ENCODE data around the gene KCNJ15.

Gene KCNJ15

DNA sequence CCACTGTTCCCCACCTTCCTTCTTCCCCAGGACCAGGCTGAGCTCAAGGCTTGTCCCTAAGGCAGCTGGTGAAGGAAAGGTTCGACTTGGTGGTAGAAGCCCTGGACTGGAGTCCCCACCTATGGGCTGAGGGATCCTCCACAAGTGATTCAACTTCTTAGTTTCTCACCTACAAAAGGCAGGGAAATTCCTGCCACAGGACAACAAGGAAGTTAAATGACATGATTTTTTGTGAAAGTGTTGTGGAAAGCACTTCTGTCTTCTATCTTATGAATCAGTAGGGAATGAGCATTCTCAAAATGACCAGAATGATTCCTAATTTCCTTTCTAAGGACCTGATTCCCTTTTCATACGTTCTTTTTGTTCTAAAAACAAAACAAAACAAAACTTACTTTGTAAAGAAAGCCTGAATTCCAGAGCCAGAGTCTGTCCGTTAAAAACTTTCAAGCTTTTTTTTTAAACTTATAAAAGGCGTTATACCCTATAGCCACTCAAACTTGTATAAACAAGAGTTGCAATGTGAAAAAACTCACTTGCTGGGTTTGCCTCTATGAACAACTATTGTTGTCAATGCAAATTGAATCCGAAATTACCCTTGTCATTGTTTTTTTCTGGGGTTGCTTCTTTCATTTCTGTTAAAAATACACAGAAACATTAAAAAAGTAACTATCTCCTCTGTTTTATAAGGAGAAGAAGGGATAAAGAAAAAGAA, 12.2 kb downstream of the KCNJ15 start:
- no peak for DNase-seq

DNA sequence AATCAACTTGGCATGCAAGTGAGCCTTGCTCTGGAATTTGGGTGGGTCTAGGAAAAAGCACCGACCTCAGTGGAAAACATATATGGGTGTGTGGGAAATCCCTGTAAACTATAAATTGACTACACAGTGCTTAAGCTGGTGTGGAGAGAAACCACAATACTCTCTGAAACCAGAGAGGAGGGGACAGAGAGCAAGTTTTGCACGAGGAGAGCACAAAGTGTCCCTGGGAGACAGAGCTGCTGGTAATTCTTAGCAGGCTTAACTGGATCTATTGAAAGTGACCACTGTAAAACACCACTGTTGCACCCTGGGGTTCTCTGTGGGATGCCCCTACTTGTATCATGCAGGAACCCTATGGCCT, 12.8 kb downstream of the KCNJ15 start:
- no peak for DNase-seq

DNA sequence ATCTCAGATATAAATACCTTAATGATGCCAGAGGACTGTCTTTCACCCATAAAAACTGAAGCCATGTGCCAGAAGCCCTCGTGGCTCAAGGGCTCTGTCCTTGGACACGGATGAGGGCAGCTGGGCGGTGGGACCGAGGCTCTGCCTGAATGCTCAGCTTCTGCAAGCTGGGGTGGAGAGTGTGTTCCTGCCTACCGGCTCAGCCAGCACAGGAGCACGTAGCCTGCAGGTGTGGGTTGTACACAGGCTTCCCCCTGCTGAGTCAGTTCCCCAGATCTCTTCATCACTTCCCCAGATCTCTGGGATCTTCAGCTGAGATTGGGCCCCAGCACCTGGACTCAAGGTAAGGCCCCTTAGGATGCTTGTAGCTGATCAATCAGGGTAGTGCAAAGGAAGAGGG, 15.4 kb downstream of the KCNJ15 start:
- no peak for DNase-seq

DNA sequence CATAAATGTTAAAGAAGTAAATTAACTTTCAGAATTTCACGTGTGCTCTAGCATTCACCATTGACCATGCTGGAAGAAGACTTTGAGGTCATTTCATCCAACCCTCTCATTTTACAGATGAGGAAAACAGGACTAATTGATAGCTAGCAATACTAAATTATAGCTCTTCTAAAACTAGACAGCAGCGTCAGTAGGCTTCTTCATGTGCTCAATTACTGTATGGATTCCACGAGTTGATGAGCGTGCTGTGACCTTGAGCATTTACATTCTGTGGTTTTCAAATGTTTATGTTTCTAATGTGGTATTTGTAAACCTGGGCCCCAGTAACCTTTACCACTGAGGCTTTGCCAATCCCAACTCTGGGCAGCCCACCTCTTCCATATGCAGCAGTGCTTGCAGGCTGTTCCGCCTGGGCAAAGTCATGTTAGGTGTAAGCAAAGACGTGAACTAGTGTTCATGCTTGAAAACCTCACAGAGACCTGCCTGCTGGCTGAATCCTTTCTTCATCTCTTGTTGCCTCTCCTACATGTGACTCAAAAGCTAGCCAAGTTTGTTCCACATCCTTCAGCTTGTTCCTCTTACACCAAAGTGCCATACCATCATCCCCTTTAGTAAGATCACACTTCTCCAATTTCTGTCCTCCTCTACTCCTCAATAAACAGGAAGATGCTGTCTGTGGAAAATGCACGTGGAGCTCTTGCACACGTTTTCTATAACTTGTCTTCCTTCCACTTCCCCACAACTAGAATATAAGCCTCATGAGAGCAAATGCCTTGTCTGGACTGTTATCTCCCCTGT, 17.2 kb downstream of the KCNJ15 start:
- no peak for DNase-seq

DNA sequence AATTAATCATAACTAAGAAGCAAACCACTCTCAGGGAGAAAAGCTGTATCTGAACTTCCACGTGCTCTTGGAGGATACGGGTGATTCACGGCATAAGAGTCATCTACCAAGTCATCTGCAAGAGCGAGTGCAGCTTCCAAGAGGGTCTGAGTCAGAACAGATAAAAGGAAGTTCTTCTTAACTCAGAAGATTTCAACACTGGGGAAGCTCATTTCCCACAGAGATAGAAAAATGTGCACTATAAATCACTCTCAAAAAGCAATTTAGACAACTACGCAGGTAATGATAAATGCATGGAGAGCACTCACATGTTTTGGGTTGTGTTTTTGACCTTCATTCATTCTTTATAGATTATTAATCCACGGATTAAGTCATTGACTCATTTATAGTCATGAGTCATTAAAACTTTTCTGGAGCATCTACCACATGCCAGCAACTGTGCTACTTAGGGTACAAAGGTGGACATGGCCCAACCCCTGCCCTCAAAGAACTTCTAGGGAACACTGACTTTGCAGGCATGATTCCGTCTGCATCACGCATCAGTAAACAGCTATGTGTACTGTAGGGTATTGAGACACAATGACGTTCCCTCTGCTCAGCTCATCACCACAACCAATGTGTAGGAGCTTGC, 20.8 kb downstream of the KCNJ15 start:
- no peak for DNase-seq

DNA sequence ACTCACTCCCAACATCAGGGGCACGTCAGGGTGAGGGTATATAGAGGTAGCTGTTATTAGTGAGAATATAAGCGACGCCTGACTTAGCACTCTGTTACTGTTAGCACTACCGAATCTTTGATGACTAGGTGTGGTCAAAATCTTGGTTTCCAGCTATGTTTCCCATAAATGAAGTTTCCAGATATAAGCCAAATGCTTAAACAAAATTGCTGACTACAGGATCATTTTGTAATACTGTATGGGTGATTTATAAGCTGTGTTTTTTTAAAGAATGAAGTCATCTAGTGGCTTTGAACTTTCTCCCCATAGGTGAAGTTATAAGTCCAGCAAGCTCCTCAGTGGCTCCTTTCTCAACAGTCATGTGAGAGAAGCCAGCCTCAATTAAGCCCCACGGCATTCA, 23.7 kb downstream of the KCNJ15 start:
- no peak for DNase-seq

DNA sequence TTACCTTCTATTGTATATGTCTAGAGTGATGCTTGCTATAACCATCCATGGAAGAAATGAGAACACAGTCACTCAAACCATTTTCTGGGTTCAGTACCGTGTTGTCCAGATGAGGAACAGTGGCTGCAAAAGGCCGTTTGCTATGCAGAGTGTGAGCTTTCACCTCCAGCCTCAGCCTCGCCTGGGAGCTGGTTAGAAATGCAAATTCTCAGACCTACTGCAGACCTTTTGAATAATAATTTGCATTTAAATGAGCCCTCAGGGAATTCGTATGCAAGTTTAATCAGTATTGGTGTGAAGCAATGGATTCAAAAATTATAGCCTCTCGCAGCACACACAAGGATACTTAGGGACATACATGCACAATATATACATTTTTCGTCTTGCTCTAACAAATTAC, 24.1 kb downstream of the KCNJ15 start:
- no peak for DNase-seq

DNA sequence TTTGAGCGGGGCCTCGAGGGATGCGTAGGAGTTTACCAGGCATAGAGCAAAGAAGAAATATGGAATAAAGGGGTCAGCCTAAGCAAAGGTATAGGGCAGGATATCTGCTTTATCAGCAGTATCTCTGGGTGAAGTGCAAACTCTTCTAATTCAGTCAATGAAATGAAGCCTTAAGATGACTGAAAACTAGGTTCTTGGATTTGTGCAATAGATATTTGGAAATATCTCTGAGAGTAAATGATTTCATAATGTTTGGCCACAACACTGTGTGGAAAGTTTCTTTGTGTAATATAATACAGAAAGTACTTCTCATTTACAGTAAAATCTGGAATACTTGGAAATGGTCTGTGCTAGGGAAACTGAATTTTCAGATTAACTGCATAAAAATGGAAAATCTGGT, 26.1 kb downstream of the KCNJ15 start:
- DNase-seq: no peak

DNA sequence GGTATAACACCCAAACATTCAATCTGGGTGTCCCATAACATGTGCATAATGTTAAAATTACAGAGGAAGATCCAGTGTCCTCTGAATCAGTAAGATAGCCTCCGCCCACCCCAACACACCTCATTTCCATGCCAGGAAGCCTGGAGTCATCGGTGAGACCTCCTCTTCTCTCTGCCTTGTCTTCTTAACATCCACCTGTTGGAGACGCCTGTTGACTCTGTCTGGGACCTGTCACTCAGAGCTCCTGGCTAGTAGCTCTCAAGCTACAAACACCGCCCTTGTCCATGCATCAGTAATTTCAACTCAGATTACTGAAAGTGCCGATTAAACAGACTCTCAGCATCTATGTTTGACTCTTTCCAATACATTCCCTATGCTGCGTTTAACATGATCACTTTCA, 27.4 kb downstream of the KCNJ15 start:
- DNase-seq: no peak

DNA sequence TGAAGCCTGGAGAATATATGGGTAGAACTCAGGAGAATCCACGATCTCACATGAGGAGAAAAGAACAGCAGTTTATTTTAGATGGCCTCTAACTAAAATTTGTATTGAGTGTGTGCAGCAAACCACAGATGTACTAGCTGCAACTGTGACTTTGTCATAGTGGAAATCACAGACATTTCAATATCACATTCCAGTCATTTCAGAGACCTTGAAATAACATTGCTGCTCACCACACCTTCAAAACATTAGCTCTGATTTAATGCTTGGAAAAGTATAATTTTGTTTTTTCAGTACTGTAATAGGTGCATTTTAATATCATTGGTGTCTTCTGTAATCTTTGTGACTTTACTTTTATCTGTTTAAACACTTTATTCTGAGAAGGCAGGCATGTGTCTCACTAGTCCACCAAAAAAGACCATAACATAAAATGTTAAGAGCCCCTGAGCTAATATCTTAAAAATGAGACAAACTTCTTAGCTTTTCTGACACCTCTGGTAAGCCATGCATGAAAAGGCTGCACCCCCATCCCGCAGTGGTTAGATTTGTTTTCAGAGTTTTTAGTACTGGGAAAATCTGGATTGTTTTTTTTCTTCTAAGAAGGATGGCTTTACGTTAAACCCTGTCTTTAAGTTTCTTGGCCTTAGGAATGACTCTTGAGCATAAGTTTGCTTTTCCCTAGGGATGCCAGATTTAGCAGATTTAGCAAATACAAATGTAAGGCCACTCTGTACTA, 30.1 kb downstream of the KCNJ15 start:
- DNase-seq: no peak

DNA sequence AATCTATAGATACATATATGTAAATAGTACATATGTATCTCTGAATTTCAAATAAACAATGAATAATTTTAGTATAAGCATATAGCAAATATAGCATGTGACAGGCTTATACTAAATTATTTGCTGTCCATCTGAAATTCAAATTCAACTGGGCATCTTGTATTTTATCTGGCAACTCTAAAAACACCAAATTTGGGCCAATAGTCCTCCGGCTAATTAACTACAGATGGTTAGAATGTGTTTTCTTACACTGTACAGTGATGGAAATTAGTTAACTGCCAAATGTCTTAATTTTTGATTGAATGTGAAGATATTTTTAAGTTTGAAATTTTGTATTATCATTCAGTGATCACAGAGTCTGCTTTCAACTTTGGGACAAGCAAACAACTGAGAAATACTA, 30.7 kb downstream of the KCNJ15 start:
- DNase-seq: no peak

DNA sequence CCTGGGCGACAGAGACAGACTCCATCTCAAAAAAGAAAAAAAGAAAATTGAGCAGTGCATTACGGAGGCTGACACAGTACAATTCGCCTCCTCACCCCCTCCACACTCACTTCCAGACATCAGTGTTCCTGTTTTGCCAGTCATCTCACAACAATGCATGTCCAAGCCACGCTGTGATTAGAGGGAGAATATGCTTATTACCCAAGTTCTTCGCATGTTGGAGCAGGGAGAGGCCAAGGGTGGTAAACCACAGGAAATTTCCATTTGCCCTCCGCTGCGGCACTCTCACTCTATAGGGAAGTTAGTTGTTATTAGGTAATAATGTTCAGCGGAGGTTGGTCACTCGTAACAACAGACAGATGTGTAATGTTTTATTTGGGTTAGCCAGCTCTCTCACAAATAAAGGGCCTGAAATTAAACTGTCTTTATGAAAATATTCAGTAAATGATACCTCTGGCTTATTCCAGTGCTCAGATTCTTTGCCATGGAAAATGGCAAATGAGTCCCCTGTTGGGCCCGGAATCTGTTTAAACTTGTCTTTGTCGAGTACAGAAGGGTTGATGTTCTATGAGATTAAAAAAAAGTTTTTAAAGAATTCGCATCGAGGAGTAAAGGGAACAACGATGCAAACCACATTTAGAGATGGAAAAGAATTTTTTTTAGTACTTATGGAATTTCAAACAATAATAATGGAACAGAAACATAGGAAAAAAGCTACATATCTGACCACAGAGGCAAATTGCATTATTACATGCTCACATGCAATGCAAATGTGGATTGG, 33.1 kb downstream of the KCNJ15 start:
- DNase-seq: no peak

DNA sequence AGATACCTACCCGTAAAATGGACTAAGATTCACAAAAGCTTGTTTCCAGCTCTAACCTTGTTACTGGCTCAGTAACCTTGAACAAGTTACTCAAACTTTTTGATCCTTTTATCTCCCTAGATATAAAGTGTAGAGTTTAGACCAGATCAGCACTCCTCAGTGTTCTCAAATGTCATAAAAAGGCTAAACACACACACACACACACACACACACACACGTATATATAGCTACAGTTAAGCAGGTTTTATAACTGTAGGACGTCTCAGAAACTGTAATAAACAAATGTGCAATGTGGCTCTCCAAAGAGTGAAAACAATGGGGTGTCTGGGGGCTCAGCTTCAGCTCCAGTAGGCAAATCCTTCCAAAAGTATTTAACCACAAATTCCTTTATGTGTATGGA, 34.0 kb downstream of the KCNJ15 start:
- no peak for DNase-seq

DNA sequence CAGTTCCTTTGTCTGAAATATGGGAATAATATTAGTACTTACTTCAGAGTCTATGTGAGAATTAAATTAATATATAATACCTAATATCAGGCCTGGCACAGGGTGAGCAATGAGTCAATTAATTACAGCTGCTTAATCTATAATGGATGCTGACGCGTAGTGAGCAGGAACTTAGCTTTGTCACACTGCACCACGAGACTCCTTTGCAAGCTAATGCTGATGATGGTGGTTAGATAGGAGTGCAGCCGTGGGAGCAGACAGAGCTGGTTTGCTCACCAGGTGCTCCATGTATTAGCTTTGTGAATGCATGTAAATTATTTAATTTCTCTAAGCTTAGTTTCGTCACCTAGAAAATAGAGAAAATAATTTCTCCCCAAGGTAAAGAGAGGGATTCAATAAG, 35.1 kb downstream of the KCNJ15 start:
- DNase-seq: no peak

DNA sequence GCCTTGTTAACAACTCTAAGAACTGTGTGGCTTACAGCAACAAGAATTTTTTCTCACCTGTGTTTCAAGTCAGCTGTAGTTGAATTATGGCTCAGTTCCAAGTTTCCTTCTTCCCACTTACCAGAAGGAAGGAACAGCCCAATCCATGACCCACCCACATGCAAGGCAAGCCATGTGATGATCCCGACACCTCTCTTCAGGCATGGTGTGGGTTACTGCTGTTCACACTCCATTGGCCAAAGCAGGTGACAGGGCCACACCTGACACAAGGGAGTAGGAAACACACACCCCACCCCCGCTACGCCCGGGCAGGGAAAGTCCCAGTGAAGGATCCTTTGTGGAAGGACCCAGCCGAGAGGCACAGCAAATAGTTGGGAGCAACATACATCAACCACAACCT, 36.3 kb downstream of the KCNJ15 start:
- DNase-seq: no peak

DNA sequence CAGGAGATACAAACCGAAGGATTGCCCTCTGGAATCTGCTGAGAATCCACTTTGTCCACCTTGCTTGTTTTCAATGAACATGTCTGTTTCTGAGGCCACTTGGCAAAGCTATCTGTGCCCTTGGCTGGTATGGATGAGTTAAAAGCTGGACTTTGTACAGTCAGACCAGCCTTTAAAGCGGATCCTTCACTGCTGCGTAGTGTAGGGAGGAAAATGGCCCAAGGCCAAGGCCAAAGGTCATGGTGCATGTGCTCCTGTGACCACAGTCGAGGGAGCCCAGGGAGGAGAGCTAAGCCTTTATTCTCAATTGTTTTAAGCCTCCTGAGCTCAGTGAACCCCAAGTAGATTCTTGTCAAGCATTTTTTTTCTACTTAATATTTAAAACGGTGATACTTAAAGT, 37.0 kb downstream of the KCNJ15 start:
- DNase-seq: no peak

DNA sequence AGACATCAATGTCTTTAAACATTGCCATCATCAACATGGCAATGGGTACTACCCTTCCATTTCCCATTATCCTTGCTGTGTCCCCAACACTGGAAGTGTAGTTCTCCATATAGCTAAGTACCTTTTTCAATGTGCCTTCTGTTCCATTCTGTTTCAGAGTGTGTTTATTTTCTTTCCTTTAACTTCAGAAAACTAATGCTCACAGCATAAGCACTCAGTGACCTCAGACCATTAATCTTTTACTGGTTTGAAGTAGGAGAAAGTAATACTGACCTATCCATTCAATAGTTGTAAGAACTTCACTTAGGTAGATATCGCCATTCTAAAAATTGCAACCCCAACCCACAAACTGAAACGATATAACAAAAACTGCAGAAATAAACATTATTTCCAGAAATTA, 37.8 kb downstream of the KCNJ15 start:
- no peak for DNase-seq

DNA sequence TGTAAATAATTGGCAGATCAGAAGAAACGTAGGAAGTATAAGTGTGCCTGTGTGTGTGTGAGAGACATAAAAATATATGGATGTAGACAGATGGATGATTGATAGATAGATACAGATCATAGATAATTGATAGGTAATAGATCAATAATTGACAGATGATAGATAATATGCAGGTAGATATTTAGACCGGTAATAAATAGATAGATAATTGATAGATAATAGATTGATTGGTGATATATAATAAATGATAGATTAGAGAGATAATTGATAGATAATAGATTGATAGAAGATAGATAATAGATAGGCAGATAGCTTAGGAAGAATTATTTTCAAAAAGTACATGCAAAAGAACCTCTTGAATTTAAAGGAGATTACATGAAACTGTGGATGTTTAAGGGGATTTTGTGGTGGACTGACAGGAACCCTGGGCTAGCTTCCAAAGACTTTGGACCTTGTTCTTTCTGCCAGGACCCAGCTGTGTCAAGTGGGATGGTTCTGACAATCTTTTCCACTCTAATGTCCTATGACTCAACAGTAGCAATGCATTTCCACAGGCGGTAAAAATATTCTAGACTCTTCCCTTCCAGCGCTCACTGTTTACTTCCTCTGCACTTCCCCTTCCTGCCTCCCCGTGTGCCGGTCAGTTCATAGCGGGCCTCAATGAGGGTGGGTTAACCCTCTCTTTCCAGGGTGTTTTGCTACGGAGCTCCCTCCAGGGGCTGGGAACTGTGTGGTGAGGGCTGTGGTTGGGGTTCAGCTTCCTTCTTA, 39.4 kb downstream of the KCNJ15 start:
- no peak for DNase-seq

DNA sequence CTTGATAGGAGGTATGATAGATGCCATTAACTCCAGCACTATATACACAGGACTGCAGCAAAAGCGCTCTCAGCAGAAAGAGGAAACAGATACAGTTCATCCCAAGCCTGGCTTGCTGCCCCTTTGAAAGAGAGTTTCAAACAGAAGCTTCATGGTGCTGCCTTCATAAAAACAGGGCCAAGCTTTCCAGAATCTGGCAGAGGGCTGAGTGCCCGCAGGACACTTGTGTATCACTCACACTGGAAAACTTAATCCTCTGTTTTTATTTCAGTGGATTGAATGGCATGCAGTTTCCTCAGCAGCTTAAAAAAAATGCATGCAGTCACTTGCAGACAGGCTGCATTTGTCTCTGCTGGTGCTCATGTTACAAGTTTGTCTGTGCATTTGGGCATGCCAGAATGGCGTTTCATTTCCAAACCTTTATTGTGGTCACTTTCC, 40.4 kb downstream of the KCNJ15 start:
- DNase-seq: no peak

DNA sequence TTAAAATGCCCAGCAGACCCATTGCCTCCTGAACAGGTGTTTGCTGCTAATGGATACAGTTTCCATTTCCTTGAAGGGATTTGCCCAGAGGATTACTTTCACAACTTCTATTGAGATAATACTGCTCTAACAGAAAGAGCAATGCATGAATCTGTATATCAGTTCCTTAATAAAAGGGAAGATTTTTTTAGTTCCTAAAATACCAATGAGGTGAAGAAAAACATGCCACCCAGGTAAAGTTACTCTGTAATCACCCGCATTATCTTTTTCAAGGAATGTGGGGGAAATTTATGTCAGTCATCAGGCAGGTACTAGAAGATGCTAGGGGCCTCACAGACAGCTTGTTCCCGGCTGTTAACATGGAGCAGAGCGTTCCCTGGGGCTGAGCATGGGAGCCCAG, 41.1 kb downstream of the KCNJ15 start:
- DNase-seq: no peak

DNA sequence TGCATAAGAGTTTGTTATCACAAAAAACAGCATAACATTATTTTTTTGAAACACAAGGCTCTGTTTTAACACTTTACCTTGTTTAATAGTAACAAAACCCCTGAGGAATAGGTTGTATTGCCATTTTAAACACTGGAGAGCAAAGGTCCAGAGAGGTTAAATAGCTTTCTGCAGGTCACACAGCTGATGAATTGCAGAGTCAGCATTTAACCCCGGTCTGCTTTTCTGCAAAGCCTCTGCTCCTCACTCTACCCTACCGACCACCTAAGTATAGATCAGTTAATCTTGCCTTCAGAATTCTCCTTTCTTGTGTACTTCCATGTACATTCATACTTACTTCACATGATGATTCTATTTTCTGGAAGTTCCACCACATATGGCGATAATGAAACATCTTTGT, 42.0 kb downstream of the KCNJ15 start:
- DNase-seq: no peak

DNA sequence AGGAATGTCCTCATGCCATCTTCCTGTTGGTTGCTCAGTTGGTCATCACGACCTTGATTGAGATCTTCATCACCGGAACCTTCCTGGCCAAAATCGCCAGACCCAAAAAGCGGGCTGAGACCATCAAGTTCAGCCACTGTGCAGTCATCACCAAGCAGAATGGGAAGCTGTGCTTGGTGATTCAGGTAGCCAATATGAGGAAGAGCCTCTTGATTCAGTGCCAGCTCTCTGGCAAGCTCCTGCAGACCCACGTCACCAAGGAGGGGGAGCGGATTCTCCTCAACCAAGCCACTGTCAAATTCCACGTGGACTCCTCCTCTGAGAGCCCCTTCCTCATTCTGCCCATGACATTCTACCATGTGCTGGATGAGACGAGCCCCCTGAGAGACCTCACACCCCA, 42.9 kb downstream of the KCNJ15 start:
- DNase-seq: no peak

All from NCI-H1930 (cell line).